ENCODE data around the gene ATP1B3.
"Not testable (repeated sequence)": the region's sequence is repeated elsewhere in the genome, so short reads cannot be mapped to it uniquely, and the experiment has no call there.

Gene ATP1B3

DNA sequence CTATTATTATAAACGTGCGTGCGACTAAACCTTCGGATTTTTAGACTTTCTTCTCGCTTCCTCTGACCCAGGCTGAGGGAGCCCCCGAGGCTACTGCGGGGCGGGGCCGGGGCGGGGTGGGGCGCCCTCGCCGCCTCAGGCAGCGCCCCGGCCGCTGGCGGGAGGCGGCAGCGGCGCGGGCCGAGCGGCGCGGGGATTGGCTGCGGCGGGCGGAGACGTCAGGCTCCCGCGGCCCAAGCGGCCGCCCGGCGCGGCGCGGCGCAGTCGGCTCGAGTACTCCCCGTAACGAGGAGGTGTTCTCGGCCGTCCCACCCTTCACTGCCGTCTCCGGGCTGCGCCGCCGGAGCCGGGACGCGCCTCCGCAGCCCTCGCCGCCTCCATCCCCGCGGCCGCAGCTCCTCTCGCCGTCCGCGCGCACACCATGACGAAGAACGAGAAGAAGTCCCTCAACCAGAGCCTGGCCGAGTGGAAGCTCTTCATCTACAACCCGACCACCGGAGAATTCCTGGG is at the start of gene ATP1B3:
TSS of gene ATP1B3 (plus strand) at position 263 of the 510 bp plus-strand sequence. CDS start at position 422, 159 bp downstream.
- DNase-seq (ENCODE audit: low spot score): peak; percentile 66

DNA sequence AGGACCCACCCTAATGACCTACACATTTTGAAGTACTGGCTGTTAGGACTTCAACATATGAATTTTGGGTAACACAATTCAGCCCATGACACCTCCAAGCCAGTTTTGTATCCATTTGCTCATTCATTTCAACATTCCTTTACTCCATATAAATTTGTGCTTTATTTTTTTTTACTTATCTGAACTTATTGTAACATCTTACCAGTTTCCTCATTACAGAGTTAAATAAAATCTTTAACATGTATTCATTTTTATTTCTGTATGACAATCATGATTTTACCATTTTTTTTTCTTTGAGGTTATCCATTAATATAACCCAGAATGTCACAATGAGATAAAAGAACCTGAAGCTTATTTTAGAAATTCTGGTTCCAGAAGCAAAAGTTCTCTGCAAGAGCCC is 48.0 kb upstream of the ATP1B3 start:
- no peak for DNase-seq (ENCODE audit: low spot score)

DNA sequence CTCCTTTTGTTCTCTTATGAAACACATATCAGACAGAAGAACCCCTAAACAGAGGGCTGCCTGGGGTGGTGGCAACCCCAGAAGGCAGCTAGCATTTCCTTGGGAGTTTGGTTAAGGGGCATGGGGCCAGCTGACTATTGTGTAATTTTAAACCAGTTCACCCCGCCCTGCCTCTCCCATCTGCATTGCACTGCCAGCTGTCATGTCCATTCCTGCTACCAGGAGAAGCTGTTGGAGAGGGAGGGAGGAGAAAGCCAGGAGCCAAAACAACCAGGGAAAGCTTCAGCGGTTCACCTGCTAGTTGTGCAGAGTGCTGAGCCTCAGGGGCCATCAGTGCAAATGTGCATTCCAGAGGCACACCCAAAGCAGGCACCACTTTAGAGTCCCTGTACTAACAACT is 47.6 kb upstream of the ATP1B3 start:
- DNase-seq (ENCODE audit: low spot score): no peak

DNA sequence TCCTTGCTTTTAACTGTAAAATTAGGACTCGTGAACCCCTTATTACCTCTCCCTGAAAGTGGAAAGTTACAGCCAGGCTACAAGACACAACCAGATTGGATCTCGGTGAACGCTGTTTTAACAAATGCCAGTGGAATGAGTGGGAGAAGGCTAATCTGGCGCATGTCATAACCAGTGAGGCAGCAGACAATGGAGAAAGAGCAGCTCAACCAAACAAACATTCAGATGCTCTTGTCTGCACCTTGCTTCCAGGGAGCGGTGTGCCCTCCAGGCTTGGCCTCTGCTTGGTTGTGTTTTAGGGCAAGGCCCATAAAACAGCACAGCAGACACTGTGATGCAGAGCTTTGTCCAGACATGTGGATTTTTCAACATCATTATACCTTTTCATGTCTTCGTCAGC is 45.9 kb upstream of the ATP1B3 start:
- no peak for DNase-seq (ENCODE audit: low spot score)

DNA sequence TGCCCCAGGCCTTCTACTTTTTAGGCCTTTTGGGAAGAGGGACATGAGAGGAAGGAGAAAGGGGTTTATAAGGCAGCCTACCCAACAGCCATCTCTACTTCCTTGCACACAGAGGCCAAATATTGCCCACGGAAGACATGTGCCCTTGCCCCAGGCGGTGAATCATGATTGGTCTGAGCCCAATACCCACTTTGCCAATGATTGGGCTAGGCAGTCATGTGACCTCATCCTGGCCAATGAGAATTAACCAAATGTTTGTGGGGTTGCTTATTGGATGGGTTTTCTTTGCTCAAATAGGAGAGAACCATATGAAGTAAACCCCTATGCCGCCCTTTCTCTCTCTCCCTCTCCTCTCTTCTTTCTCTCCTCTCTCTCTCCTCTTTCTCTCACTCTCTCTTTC is 42.2 kb upstream of the ATP1B3 start:
- no peak for DNase-seq (ENCODE audit: low spot score)

DNA sequence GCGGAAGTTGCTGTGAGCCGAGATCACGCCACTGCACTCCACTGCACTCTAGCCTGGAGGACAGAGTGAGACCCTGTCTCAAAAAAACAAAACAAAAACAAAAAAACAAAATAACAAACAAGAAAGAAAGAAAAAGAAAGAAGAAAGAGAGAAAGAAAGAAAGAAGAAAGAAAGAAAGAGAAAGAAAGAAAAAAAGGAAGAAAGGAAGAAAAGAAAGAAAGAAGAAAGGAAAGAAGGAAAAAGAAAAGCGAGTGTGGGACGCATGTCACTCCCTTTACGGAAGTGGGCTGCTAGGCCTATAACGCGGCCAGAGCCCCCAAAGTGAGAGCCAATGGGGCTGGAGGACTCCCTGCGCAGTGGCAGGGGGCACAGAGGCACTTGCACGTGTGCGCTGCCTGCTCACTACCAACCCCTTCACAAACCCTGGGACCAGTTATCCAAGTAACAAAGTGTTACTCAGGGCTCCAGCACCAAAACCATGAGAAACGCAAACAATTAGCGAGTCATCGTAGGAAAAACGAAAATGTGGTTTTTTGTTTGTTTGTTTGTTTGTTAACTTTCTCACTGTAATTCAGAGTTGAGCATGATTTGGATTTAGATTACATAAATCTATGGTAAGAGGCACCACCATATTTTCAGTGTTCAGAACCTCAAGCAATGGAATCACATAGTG is 40.8 kb upstream of the ATP1B3 start:
- DNase-seq (ENCODE audit: low spot score): no peak

DNA sequence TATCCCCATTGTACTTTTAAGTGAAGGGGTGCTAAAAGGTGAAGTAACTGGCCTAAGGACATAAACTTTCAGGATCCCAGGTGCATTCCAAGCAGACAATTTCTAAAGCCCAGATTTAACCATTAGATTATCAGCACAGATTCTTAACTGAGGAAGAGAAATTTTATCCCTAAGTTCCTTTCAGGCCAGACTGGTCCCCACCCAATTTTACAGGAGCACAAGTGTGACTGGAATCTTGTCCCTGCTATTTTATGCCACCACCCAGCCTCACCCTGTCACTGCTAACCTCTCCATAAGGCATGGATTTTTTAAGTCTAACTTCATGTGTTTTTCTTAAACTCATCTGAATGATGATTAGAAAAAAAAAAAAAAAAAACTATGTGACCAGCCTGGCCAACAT is 37.1 kb upstream of the ATP1B3 start:
- no peak for DNase-seq (ENCODE audit: low spot score)

DNA sequence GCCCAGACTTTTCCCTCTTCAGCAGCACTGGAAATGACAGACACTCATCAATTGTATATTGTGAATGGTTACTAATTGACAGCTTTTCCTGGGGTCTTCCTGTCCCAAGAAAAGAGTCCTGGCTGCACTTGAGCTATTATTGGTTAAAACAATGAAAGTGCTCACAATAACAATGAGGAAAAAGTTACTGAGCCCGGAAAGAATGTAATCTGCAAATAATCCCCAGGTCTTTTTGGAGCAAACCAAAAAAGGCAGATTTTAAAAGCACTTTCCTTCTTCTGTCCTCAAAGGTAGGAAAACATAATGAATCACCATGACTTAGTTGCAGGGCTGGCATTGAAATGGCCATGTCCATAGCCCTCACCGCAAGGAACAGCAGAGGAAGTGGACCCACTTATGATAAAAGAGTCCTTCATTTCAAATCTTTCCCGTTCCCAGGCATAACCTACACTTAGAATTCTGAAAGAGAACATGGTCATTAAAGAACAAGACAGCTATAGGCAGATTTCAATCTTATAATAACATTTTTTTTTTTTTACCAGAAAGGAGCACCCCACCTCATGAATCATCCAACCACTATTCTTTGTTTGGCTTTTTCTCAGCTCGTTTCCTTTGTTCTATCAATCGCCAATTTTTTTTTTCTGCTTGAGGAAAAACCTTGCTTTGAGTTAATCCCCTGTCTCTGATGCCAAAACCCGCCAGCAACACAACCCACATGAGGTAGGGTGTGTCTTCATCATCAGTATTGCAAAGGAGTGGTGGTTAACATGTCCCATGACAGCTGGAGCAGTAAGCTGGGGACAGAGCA is 35.5 kb upstream of the ATP1B3 start:
- no peak for DNase-seq (ENCODE audit: low spot score)

DNA sequence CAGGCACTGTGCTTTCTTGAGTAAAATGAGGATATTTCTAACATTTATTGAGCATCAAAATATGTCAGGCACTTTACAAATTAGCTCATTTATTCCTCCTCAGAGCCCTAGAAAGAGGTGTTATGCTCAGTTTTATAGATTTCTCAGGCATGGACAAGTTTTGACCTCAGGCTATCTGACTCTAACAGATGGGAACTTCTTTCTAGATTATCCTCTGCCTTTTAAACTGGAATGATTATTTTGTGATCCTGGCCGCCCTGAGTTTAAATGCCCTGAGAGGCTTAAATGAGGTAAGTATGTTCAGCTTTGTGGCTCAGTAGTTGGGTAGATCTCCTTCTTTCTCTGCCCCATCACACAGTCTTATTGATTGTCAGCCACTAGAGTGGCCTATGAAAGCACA is 32.3 kb upstream of the ATP1B3 start:
- no peak for DNase-seq (ENCODE audit: low spot score)

DNA sequence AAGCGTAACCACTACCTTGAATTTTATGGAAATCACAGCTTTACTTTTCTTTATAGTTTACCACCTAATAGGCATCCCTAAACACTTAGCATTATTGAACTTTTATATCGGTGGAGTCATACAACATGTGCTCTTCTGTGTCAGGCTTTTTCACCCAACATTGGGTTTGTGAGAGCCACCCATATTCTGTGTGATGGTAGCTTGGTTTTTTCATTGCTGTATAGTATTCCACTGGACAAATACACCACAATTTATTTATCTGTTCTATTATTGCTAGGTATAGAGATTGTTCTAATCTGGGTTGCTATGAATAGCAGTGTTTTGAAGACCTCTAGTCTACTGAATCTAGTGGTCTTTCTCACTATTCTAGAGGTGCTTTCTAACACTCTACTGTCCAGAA is 31.6 kb upstream of the ATP1B3 start:
- DNase-seq (ENCODE audit: low spot score): no peak

DNA sequence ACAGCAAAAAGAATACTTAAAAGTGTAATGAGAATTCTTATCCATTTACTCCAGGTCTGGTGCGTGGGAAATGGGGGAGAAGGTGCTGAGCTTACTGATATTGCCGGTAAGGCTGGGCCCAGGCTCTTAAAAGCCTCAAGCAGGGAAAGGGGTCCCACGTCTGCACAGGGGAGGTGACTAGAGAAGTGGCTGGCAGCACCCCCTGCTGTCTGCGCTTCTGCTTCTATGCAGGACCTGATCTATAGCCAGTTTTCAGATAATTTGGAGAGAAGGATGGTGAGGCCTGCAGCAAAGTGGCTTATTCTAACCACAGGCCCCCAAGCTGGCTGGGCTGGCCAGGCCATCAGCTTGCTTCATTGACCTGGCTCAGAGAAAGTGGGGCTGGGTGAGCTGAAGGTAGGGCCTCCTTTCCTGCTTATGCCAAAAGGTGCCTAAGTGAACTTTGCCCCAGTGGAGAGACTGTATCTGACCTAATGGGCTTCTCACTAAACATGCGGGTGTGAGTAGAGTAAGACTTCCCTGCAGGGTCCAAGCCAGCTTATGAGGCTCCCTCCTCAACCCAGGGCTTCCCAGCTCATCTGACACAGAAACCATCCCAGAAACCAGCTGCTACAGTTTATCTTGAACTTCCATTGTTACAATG is 30.9 kb upstream of the ATP1B3 start:
- peak; percentile 17 for DNase-seq (ENCODE audit: low spot score)

DNA sequence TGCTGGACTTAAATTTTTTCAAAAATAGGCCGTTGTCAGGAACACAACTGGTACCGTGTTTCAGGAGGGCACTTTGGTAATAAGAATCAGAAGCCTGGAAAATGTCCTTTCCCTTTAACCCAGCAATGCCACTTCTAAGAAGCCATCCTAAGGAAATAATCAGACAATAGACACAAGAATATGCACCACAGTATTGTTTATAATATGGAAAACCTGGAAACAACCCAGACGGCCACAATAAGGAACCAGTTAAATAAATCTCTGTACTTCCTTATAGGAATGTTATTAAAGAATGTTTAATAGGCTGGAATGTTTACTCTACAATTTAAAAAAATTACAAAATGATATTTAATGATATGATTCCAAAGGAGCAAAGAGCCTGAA is 30.4 kb upstream of the ATP1B3 start:
- DNase-seq (ENCODE audit: low spot score): no peak

DNA sequence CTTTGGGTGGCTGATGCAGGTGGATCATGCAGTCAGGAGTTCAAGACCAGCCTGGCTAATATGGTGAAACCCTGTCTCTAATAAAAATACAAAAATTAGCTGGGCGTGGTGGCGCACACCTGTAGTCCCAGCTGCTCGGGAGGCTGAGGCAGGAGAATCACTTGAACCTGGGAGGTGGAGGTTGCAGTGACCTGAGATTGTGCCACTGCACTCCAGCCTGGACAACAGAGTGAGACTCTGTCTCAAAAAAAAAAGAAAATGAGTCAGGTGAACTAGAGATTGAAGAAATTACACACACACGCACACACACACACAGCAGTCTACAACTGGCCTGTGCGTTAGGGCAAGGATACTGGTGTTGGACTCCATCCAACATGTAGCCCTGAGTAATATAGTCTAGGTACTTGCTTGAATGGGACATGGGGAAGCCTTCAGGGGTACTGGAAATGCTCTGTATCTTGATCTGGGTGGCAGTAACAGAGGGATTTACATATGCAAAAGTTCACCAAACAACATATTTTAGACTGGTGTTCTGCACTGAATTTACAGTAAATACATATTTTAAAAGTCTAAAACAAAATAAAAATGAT is 28.2 kb upstream of the ATP1B3 start:
- DNase-seq (ENCODE audit: low spot score): not testable (repeated sequence)

DNA sequence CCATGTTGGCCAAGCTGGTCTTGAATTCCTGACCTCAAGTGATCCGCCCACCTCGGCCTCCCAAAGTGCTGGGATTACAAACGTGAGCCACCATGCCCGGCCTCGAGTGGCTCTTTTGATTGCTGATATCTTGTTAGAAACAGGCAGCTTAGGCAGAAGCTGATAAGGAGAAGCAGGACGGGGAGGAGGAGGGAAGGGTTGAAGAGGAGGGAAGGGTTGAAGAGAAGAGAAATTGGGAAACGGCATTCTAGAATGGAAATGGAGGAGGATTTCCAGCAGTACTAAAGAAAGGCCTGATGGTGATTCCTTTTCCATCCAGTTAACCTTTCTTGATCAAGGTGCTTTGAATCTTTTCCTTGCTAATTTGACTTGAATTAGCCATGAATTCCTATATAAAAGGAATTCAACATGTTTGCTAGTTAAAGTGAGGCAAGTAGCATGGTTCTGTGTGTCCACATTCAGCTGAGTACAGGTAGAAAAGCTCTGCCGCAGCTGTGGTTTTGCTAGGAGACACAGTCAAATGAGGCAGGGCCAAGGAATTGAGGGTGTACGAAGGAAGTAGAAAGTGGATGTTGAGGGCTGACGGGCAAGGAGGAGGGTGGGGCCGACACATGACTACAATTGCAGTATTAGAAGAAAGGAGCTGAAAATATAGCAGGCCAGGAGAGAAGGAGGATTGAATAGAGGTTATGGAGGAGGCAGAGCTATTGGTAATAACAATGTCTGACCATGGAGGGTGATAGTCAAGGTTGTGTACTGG is 27.2 kb upstream of the ATP1B3 start:
- no peak for DNase-seq (ENCODE audit: low spot score)

DNA sequence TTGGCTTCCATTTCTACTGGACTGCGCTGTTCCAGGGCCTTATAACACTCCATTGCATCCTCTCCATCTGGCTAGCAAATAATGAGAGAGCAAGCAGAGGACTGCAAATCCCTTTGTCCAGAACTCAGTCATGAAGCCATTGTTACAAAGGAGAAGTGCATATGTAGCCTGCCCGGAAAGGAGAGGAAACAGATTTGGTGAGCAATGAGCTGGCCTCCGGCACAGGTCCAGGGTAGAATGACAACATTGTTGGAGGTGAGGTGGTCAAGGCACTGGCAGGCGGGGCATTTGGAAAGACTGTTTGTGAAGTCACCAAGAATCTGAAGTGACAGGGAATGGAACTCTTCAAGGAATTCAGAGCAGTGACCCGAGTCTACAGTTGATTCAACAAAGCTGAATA is 25.0 kb upstream of the ATP1B3 start:
- DNase-seq (ENCODE audit: low spot score): no peak

DNA sequence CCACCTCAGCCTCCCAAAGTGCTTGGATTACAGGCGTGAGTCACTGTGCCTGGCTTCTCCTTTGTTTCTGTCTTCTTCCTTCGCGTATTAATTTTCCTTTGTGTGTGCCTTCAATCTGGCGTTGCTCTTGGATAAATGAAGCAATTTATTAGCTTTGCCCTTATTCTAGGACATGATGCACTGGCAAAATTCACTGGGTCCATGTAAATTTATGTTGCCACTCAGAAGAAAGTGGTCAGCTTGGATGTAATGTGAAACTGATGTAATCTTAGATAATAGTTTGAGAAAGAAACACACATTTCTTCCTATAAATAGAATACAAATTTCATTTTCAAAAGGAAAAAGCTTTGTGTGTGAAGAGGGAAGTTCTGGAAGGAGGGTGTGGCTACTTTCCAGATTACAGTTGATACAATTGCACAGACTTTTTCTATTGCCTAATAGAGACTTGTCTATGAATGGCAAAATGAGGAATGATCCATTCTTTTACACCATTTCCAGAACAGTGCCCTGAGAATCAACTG is 23.3 kb upstream of the ATP1B3 start:
- no peak for DNase-seq (ENCODE audit: low spot score)

DNA sequence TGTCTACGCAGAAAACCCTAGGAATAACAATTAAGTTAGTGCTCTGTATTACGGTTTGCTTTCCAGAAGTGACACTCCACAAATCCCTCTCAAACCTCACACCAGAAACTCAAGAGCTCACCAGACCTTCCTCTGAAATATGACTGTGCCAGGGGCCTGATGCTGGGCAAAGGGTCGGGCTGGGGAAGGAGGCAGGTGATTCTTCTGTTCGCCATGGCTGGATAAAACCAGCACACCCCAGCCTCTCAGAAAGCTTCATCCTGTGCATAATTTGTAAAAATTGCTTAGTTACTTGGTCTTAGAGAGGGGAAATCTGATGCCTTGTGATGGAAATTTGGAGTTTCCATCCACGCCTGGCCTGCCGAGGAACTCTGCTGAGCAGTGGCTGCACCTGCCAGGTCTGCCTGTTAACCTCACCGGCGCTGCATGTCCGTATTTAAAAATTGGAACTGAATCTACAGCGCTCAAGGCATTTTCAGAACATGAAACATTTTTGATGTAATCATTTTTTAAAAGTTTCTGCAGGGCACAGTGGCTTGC is 22.7 kb upstream of the ATP1B3 start:
- DNase-seq (ENCODE audit: low spot score): no peak

DNA sequence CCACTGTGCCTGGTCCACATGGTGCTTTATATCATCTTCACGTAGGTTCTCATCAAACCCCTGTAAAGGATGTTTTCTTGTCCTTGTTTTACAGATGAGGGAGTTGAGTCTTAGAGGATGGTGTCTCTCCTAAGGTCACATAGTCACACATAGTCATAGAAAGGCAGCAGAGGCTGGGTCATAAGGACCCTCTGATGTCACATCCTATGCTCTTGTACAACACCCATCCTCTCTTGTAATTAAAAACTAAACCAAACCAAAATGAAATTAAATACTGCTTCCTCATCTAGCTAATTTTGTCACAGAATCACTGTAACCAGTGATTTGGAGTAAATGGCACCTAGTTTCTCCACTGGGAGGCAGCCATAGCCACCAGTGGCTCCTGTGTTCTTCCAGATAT is 21.8 kb upstream of the ATP1B3 start:
- no peak for DNase-seq (ENCODE audit: low spot score)

DNA sequence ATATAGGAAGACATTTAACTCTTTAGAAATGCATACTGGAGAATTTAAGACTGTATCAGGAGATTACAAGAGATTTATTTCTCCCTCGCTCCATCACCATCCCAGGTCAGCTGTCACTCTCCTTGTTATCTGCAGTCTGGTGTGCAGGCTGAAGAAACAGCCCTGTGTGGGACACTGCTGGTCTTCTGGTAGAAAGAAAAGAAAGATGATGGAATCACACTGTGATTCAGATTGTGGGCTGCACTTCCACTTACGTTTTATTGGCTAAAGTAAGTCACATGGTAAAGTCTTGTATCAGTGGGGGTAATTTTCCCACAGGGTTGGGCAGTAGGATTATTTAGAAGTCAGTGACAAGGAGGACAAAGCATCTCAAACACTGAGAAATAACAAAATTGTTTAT is 18.1 kb upstream of the ATP1B3 start:
- no peak for DNase-seq (ENCODE audit: low spot score)

DNA sequence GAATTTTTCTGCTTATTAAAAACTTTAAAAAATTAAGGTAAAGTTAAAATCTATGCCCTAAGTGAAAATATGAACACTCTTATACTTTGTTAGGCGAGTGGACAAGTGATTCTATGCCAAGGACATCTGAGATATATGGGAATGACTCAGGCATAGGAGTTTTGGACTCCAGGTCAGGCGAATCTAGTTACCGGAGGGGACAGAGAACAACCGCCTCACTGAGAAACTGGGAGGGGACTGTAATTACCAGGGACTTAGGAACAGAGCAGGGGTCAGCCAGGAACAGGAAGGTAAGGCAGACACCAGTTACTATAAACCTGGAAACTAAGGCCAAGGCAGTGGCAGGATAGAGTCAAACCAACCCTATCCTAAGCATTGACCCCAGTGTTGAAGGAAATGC is 16.8 kb upstream of the ATP1B3 start:
- DNase-seq (ENCODE audit: low spot score): no peak

DNA sequence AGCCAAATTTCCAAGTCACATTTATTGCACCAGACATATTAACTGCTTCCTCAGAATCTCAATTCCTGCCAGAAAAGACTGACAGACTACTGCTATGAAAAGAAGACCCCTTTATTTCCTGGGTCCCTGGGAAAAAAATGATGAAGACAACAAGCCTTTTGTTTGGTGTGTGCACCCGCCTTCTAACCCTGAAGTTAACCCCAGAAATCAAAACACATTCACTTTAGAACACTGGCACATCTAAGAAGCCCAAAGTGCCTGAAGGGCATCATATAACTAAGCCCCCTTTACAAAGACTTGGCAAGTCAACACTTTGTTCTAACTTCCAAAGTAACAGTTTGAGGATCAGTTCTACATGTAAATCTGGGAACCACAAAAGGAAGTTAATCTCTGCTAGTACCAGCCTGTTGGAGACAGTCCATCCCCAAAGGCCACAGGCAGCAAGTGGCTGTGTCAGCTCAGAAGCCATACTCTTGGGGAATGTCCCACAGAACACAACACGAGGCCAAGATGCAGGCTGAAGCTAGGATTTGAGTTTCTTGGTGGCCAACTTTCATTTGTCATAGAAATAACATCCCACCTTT is 16.3 kb upstream of the ATP1B3 start:
- no peak for DNase-seq (ENCODE audit: low spot score)

Measured in HuH-7 (cell line).